HepG2 (cell line): ENCODE measurements around the gene SNX2.

Source experiments
- EZH2 ChIP-seq: conservative IDR thresholded peaks from 2 replicates; pipeline ENCODE4 v1.6.1; 2012; ENCODE audit warnings: mild to moderate bottlenecking, low read depth, low read length, moderate library complexity
- SMYD3 ChIP-seq: sonication (generic); formaldehyde crosslinking; IDR thresholded peaks from 2 replicates; pipeline ENCODE4 v1.8.1; 2023; ENCODE audit warnings: mild to moderate bottlenecking, missing genetic modification reagents
- ZNF672 ChIP-seq: sonication (generic); formaldehyde crosslinking; IDR thresholded peaks from 2 replicates; pipeline ENCODE4 v1.8.1; 2022; ENCODE audit warnings: missing genetic modification reagents
- TF ChIP-seq, protein P1 (sequence below): sonication (generic); formaldehyde crosslinking; IDR thresholded peaks from 2 replicates; pipeline ENCODE4 v1.8.1; 2022; ENCODE audit warnings: low read depth, mild to moderate bottlenecking, missing genetic modification reagents
- TF ChIP-seq, protein P2 (sequence below): sonication (generic); formaldehyde crosslinking; IDR thresholded peaks from 2 replicates; pipeline ENCODE4 v1.5.0; 2020; ENCODE audit warnings: mild to moderate bottlenecking, missing genetic modification reagents, moderate library complexity

- TF ChIP-seq SMYD3 (no peak), EZH2 (no peak), ZNF672 (CRISPR knock-in tag) (no peak)
- TF ChIP-seq, protein P1, sequence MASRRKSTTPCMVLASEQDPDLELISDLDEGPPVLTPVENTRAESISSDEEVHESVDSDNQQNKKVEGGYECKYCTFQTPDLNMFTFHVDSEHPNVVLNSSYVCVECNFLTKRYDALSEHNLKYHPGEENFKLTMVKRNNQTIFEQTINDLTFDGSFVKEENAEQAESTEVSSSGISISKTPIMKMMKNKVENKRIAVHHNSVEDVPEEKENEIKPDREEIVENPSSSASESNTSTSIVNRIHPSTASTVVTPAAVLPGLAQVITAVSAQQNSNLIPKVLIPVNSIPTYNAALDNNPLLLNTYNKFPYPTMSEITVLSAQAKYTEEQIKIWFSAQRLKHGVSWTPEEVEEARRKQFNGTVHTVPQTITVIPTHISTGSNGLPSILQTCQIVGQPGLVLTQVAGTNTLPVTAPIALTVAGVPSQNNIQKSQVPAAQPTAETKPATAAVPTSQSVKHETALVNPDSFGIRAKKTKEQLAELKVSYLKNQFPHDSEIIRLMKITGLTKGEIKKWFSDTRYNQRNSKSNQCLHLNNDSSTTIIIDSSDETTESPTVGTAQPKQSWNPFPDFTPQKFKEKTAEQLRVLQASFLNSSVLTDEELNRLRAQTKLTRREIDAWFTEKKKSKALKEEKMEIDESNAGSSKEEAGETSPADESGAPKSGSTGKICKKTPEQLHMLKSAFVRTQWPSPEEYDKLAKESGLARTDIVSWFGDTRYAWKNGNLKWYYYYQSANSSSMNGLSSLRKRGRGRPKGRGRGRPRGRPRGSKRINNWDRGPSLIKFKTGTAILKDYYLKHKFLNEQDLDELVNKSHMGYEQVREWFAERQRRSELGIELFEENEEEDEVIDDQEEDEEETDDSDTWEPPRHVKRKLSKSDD (CRISPR knock-in tag) = no peak
- TF ChIP-seq, protein P2, sequence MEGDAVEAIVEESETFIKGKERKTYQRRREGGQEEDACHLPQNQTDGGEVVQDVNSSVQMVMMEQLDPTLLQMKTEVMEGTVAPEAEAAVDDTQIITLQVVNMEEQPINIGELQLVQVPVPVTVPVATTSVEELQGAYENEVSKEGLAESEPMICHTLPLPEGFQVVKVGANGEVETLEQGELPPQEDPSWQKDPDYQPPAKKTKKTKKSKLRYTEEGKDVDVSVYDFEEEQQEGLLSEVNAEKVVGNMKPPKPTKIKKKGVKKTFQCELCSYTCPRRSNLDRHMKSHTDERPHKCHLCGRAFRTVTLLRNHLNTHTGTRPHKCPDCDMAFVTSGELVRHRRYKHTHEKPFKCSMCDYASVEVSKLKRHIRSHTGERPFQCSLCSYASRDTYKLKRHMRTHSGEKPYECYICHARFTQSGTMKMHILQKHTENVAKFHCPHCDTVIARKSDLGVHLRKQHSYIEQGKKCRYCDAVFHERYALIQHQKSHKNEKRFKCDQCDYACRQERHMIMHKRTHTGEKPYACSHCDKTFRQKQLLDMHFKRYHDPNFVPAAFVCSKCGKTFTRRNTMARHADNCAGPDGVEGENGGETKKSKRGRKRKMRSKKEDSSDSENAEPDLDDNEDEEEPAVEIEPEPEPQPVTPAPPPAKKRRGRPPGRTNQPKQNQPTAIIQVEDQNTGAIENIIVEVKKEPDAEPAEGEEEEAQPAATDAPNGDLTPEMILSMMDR (CRISPR knock-in tag) = no peak
Measured at GRCh38 chr5:122816756-122817155, 41.9 kb downstream of the SNX2 start.
